OCI-LY3 (cell line): Measurements from ENCODE around the gene RGS14.

ENCODE experiments used
- H2AFZ ChIP-seq: fragments of 200-600, 300-600 bp; shearing (Covaris generic); 2 replicates; pipeline ENCODE4 v1.6.0; 2014; ENCODE audit warnings: antibody characterized with exemption, low read depth, low read length
- H3K27ac ChIP-seq: fragments of 200-600, 300-600 bp; sonication (generic); 2 replicates; pipeline ENCODE4 v1.5.1; 2014; ENCODE audit warnings: mild to moderate bottlenecking, low read length, moderate library complexity, mixed read lengths
- H3K27me3 ChIP-seq: fragments of 200-600, 300-600 bp; sonication (generic); 2 replicates; pipeline ENCODE4 v1.6.1; 2014; ENCODE audit warnings: low read depth, low read length, mixed read lengths
- H3K36me3 ChIP-seq: fragments of 200-600, 300-600 bp; sonication (generic); replicated peaks from 2 replicates; pipeline ENCODE3; 2014; ENCODE audit warnings: low read depth, low read length, mixed read lengths
- H3K4me1 ChIP-seq: fragments of 300-600, 200-600 bp; sonication (generic); 2 replicates; pipeline ENCODE4 v1.6.1; 2014; ENCODE audit warnings: low read length, mixed read lengths
- H3K4me2 ChIP-seq: fragments of 200-600, 300-600 bp; sonication (generic); 2 replicates; pipeline ENCODE4 v1.6.1; 2014; ENCODE audit warnings: low read length, mixed read lengths
- H3K4me3 ChIP-seq: fragments of 300-600, 200-600 bp; sonication (generic); 2 replicates; pipeline ENCODE4 v1.5.1; 2014; ENCODE audit warnings: antibody characterized with exemption, mild to moderate bottlenecking, low read length, moderate library complexity
- H3K79me2 ChIP-seq: fragments of 300-600, 200-600 bp; shearing (Covaris generic); 2 replicates; pipeline ENCODE4 v1.6.1; 2014; ENCODE audit warnings: mild to moderate bottlenecking, low read length, mixed read lengths
- H3K9ac ChIP-seq: fragments of 300-600, 200-600 bp; shearing (Covaris generic); 2 replicates; pipeline ENCODE4 v1.6.0; 2014; ENCODE audit warnings: mild to moderate bottlenecking, low read length, moderate library complexity
- H3K9me3 ChIP-seq: fragments of 200-600, 300-600 bp; shearing (Covaris generic); 2 replicates; pipeline ENCODE4 v1.6.1; 2014; ENCODE audit warnings: low read length, mixed read lengths; ENCODE audit not compliant: insufficient read depth
- H4K20me1 ChIP-seq: fragments of 200-600, 300-600 bp; sonication (generic); 2 replicates; pipeline ENCODE4 v1.6.1; 2016; ENCODE audit warnings: low read length, mixed read lengths; ENCODE audit not compliant: insufficient read depth
- CTCF ChIP-seq: fragments of 200-600, 300-600 bp; sonication (generic); IDR thresholded peaks from 2 replicates; pipeline ENCODE4 v1.5.1; 2014; ENCODE audit warnings: antibody characterized with exemption, low read length, low read depth
- EZH2phosphoT487 ChIP-seq: fragments of 200-600 bp; shearing (Covaris generic); IDR thresholded peaks from 2 replicates; pipeline ENCODE4 v1.6.1; 2018; ENCODE audit warnings: antibody characterized with exemption, mixed run types, low read depth

RGS14 gene

GRCh38 chr5:177376107-177376506 lies 18.4 kb downstream of the RGS14 start:
- Histone ChIP-seq H3K4me2 (no peak overlapping the region), H3K4me3 (no peak overlapping the region), H3K27ac (no peak overlapping the region), H3K27me3 (no peaks in the 10 kb centered on the region), H3K9ac (no peak overlapping the region), H2AFZ (no peak overlapping the region), H3K79me2 (no peaks in the 10 kb centered on the region), H3K36me3 (no peaks in the 10 kb centered on the region), H3K9me3 (no peaks in the 10 kb centered on the region), H4K20me1 (no peaks in the 10 kb centered on the region), H3K4me1 (peaks cover 10% of the 10 kb centered on the region)
- TF ChIP-seq EZH2phosphoT487 (no peak), CTCF (no peak)

GRCh38 chr5:177377851-177378776 lies 20.4 kb downstream of the RGS14 start:
- H3K4me3 ChIP-seq: no peak overlapping the region
- no peaks in the 10 kb centered on the region for H3K36me3 ChIP-seq
- TF ChIP-seq CTCF (no peak), EZH2phosphoT487 (no peak)
- no peaks in the 10 kb centered on the region for H3K9me3 ChIP-seq
- H2AFZ ChIP-seq: no peak overlapping the region
- H3K9ac ChIP-seq: no peak overlapping the region
- no peaks in the 10 kb centered on the region for H4K20me1 ChIP-seq
- H3K27ac ChIP-seq: no peak overlapping the region
- H3K79me2 ChIP-seq: no peaks in the 10 kb centered on the region
- H3K27me3 ChIP-seq: peaks cover 4% of the 10 kb centered on the region
- no peaks in the 10 kb centered on the region for H3K4me1 ChIP-seq
- no peak overlapping the region for H3K4me2 ChIP-seq

- no peaks in the 10 kb centered on the region for H3K36me3 ChIP-seq
These were observed 21.5 kb downstream of the RGS14 start for GRCh38 chr5:177378884-177379883.

More at GRCh38 chr5:177378884-177379883, 21.5 kb downstream of the RGS14 start:
- H3K9me3 ChIP-seq: no peaks in the 10 kb centered on the region
- H3K4me3 ChIP-seq: no peak overlapping the region
- no peak overlapping the region for H2AFZ ChIP-seq
- TF ChIP-seq CTCF (no peak), EZH2phosphoT487 (no peak)
- no peaks in the 10 kb centered on the region for H4K20me1 ChIP-seq
- H3K4me1 ChIP-seq: no peaks in the 10 kb centered on the region
- H3K79me2 ChIP-seq: no peaks in the 10 kb centered on the region
- H3K9ac ChIP-seq: no peak overlapping the region
- H3K27me3 ChIP-seq: peaks cover 14% of the 10 kb centered on the region
- no peak overlapping the region for H3K4me2 ChIP-seq
- no peak overlapping the region for H3K27ac ChIP-seq
